NCI-H2081 (cell line): ENCODE results near the gene MAP1LC3B2.
A peak's percentile ranks its signal among the peaks of the same experiment; 100 is the strongest.

Experiments
- DNase-seq, 2 experiments: peaks; one replicate each; lab custom pipeline; 2025; lab: John Stamatoyannopoulos, UW

MAP1LC3B2 gene

GRCh38 chr12:116594325-116595038 is 35.3 kb downstream of the MAP1LC3B2 start:
- no peak for DNase-seq

GRCh38 chr12:116595186-116595585 is 36.0 kb downstream of the MAP1LC3B2 start:
- no peak for DNase-seq

GRCh38 chr12:116595672-116596071 is 36.5 kb downstream of the MAP1LC3B2 start:
- no peak for DNase-seq

GRCh38 chr12:116597886-116598285 is 38.7 kb downstream of the MAP1LC3B2 start:
- no peak for DNase-seq

GRCh38 chr12:116598311-116599284 is 39.4 kb downstream of the MAP1LC3B2 start:
- no peak for DNase-seq

GRCh38 chr12:116599285-116600136 is 40.3 kb downstream of the MAP1LC3B2 start:
- DNase-seq = peak; percentile 11 to 36

GRCh38 chr12:116600959-116601918 is 42.1 kb downstream of the MAP1LC3B2 start:
- DNase-seq = no peak

GRCh38 chr12:116601933-116602810 is 43.0 kb downstream of the MAP1LC3B2 start:
- no peak for DNase-seq

GRCh38 chr12:116603546-116604177 is 44.5 kb downstream of the MAP1LC3B2 start:
- DNase-seq = no peak

- no peak for DNase-seq
These were observed 45.2 kb downstream of the MAP1LC3B2 start for GRCh38 chr12:116604178-116604895.

GRCh38 chr12:116604951-116605641 is 45.9 kb downstream of the MAP1LC3B2 start:
- DNase-seq = no peak

- DNase-seq = no peak
These were observed 47.2 kb downstream of the MAP1LC3B2 start for GRCh38 chr12:116606397-116606796.

GRCh38 chr12:116607039-116607438 is 47.9 kb downstream of the MAP1LC3B2 start:
- DNase-seq = no peak

- DNase-seq = no peak
These were observed 50.3 kb downstream of the MAP1LC3B2 start for GRCh38 chr12:116609319-116610114.

- DNase-seq = no peak
These were observed 51.9 kb downstream of the MAP1LC3B2 start for GRCh38 chr12:116610971-116611541.

- no peak for DNase-seq
These were observed 53.3 kb downstream of the MAP1LC3B2 start for GRCh38 chr12:116612436-116612835.

- DNase-seq = no peak
These were observed 54.1 kb downstream of the MAP1LC3B2 start for GRCh38 chr12:116613256-116613655.
